ENCODE measurements around the gene RNF34. TPM values are rescaled to one million over a fixed set of nuclear protein-coding genes. Genes with fewer than 3 reads are reported as not detected.
A peak's percentile ranks its signal among the peaks of the same experiment; 100 is the strongest.

Gene RNF34
- total and polyA plus RNA-seq, 2 of the 13 experiments (the other 11 are each of a cell fraction or from before 2014, with no cell fraction given) = 36.8 to 53.2 TPM

- no peak for TF ChIP-seq ZNF142 (CRISPR knock-in tag; IDR thresholded peaks at IDR 0.05)
- no peak; the same call in none of the 2 replicates for TF ChIP-seq MXD3 (CRISPR knock-in tag; IDR thresholded peaks at IDR 0.05)
- no peak for TF ChIP-seq ZNF101 (CRISPR knock-in tag; IDR thresholded peaks at IDR 0.05; ENCODE audit: borderline replicate concordance, low read depth)
- no peak for TF ChIP-seq NFE2L2 (IDR thresholded peaks at IDR 0.05; ENCODE audit: low read length)
- TF ChIP-seq SMARCC2 (IDR thresholded peaks at IDR 0.05) = no peak
- peak; percentile 84 for TF ChIP-seq ZNF574 (CRISPR knock-in tag; IDR thresholded peaks at IDR 0.05)
- peak; percentile 46; the same call in 1 of the 2 replicates for TF ChIP-seq SOX5 (CRISPR knock-in tag; IDR thresholded peaks at IDR 0.05; ENCODE audit: borderline replicate concordance)
- no peak; the same call in 1 of the 2 replicates for TF ChIP-seq ZNF232 (CRISPR knock-in tag; IDR thresholded peaks at IDR 0.05; ENCODE audit: borderline replicate concordance)
- no peak for TF ChIP-seq CENPT (CRISPR knock-in tag; IDR thresholded peaks at IDR 0.05; ENCODE audit: low read depth)
- TF ChIP-seq TERF1 (CRISPR knock-in tag; IDR thresholded peaks at IDR 0.05) = no peak
- peak; percentile 80; the same call in 1 of the 2 replicates for TF ChIP-seq SIN3A (IDR thresholded peaks at IDR 0.05; ENCODE audit: borderline replicate concordance, low read depth, low read length)
- TF ChIP-seq ZMYM3 (CRISPR knock-in tag; IDR thresholded peaks at IDR 0.05) = no peak
- TF ChIP-seq, protein P1, sequence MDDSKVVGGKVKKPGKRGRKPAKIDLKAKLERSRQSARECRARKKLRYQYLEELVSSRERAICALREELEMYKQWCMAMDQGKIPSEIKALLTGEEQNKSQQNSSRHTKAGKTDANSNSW (CRISPR knock-in tag; IDR thresholded peaks at IDR 0.05; ENCODE audit: borderline replicate concordance) = no peak
- TF ChIP-seq DNMT1 (CRISPR knock-in tag; IDR thresholded peaks at IDR 0.05) = no peak
- TF ChIP-seq ZNF614 (CRISPR knock-in tag; IDR thresholded peaks at IDR 0.05; ENCODE audit: borderline replicate concordance) = peak; percentile 77; the same call in 1 of the 2 replicates
- no peak for TF ChIP-seq ADNP (CRISPR knock-in tag; IDR thresholded peaks at IDR 0.05)
- no peak for TF ChIP-seq ZSCAN12 (CRISPR knock-in tag; IDR thresholded peaks at IDR 0.05)
- 0 out of 2 replicates have a peak, but pooled peaks have one; percentile 46 for TF ChIP-seq ZNF256 (CRISPR knock-in tag; conservative IDR thresholded peaks at IDR 0.05)
Measured at GRCh38 chr12:121399391-121400331, at the start of gene RNF34 (continued).
